Left hindlimb (tissue), 1 donor: Measurements from ENCODE around the gene ATG2B.
"Not testable (repeated sequence)": the region's sequence is repeated elsewhere in the genome, so short reads cannot be mapped to it uniquely, and the experiment has no call there.

Experiments used
- DNase-seq: peaks from one replicate; pipeline ENCODE4 v3.0.0-alpha.2; 2018

Gene ATG2B

DNA sequence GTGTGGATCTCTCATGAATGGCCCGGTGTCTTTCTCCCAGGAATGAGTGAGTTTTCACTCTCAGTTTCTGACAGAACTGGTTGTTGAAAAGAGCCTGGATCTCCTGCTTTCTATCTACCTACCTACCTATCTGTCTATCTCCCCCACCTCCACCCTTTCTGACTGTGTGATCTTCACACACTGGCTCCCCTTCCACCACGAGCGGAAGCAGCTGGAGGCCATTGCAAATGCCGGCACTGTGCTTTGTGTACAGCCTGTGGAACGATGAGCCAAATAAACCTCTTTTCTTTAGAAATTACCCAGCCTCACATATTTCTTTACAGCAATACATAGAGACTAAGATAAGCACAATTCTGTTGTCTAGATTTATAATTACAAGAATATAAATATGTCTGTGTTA lies 7.4 kb upstream of the ATG2B start:
- DNase-seq, result no peak

DNA sequence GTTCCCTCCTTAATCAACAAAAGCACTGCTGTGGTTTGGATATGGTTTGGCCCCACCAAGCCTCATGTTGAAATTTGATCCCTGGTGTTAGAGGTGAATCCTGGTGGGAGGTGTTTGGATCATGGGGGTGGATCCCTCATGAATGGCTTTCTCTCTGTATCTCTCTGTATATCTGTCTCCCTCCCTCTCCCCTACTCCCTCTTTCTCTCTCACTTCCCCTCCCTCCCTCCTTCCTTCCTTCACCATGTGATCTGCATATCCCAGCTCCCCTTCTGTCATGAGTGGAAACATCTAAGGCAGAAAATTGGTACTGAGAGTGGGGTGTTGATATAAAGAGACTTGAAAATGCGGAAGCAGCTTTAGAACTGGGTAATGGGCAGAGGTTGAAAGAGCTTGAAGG lies 5.4 kb upstream of the ATG2B start:
- no peak for DNase-seq

DNA sequence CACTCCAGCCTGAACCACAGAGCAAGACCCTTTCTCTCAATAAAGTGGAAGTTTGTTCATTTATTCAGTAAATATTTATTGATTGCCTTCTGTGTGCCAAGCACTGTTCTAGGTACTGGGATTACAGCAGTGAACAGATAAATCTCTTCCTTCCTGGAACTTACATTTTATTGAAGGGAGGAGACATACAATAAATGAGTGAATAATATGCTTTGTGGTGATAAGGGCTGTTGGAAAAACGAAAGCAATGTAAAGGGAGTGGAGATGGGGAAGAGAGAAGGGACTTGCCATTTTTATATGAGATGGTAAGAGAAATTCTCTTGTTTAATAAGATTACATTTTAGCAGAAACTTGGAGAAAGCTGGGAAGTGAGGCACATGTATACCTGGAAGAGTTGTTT lies 1.8 kb upstream of the ATG2B start:
- no peak for DNase-seq

DNA sequence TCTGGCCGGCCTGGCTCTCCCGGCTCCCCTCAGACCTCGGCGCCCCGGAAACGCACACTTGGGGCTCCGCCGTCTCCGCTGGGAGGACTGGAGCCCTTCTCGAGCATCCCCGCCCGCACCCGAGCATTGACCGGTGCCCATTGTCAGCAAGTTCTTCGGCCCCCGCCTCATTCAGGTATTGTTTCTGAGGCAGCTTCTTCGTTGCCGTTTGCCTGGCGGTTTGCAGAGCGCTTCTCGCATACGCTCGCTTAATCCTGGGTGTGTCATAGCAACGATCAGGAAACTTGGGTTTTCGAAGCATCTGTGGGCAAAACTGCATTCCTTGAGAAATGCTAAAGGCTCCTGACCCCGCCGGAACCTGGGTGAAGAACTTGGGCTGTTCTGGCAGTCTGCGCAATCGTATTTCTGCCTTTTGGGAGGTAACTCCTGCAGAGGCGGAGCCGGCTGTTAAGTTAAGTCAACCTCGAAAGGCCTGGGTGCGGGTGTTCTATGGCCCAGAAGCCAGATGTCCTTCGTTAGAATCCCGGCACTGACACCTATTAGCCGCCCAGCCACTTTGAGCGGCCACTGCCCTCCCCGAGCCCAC lies 703 bp upstream of the ATG2B start:
- peak; percentile 34 for DNase-seq

DNA sequence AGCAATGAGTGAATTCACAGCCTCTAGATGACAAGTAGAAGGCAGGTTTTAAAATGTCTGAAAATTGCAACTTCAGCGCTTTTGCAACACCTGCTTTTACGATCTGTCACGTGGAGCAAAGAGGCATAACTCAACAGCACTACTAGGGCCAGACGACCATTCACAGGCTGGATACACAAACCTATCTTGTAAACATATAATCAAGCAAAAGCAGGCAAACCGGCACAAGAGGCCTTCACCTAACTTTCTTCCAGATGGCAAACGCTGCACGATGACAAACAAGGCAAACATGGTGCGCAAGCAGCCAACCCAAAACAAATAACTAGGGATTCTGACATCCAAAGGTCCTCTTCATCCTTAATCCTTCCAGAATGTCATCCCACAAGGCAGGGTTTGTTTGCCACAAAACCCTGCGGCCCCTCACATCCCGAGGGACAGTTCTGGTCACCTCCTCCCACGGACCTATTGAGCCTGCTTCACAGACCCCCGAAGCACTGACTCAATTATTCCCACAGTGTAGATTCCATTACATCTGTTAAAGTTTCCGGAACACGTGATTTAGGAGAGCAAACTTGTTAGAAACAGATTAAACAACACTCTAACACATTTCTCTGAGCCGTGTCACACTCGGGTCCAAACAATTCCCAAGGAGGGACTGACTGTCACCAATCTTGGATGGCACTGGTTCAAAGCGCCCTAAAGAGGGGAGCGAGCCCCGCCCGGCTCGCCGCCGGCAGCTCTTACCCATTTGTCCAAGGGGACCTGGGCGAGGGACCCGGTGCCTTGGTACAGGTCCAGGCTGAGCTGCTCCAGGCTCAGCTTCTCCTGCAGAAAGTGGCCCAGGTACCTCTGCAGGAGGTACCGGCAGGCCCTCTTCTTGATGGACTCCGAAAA lies 823 bp downstream of the ATG2B start:
- DNase-seq, result peak; percentile 56

DNA sequence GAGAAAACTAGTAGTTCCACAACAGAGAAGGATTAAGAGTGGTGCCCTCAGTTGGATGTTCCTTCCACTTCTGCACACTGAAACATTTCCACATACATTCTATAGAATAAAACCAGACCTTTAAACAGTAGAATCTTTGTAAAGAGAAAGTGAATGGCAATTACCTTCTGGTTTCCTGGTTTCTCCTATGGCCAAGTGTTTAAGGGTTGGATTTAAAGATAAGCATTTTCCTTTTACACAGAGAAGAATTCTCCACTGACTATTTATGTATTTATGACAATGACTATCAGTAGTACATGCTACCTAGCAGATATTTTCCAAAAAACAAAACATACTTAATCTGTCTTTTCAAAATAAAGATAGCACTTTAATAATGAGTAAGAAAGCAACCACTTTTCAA lies 3.2 kb downstream of the ATG2B start:
- no peak for DNase-seq

DNA sequence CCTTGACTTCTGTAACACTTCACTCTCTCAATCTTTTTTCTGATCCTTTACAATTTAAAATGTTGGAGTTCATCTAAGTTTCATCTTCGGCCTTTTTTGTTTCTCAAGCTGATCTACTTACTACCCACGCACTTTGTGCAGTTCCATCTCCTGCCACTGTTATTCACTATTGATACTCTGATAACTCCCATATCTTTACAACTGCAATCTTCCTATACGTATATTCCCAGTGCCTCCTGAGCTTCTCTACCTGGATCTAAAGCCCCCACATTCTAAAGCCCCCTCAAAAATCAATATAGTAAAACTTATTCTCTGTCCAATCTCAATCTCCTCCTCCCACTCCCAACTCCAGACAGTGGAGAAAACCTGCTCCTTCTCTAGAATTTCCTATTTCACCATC lies 5.9 kb downstream of the ATG2B start:
- DNase-seq, result no peak

DNA sequence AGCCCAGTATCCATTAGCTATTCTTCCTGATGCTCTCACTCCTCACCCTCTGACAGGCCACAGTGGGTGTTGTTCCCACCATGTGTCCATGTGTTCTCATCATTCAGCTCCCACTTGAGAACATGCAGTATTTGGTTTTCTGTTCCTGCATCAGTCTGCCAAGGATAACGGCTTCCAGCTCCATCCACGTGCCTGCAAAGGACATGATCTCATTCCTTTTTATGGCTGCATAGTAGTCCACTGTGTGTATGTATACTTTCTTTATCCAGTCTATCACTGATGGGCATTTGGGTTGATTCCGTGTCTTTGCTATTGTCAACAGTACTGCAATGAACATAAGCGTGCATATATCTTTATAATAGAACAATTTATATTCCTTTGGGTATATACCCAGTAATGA lies 8.9 kb downstream of the ATG2B start:
- DNase-seq, result no peak

DNA sequence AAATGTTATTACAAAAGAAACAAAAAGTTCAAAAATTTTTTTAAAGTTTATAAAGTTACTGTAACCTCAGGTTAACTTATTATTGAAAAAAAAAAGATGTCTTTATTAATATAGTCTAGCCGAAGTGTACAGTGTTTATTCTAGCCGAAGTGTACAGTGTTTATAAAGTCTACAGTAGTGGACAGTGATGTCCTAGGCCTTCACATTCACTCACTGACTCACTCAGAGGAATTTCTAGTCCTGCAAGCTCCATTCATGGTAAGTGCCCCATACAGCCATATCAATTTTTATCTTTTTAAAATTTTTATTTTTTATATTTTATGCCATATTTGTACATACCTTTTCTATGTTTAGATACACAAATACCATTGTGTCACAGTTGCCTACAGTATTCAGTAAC lies 10.4 kb downstream of the ATG2B start:
- DNase-seq, result no peak

DNA sequence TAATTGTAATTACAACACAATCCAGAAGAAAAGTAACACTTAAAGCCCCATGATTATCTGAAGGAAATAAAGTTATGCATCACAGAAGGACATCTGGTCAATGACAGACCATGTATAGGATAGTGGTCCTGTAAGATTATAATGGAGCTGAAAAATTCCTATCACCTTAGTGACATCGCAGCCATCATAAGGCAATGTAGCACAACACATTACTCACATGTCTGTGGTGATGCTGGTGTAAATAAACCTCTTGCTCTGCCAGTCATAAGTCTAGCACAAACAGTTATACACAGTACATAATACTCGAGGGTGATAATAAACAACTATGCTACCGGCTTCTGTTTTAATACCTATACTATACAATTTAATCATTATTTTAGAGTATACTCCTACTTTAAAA lies 11.2 kb downstream of the ATG2B start:
- DNase-seq, result no peak

DNA sequence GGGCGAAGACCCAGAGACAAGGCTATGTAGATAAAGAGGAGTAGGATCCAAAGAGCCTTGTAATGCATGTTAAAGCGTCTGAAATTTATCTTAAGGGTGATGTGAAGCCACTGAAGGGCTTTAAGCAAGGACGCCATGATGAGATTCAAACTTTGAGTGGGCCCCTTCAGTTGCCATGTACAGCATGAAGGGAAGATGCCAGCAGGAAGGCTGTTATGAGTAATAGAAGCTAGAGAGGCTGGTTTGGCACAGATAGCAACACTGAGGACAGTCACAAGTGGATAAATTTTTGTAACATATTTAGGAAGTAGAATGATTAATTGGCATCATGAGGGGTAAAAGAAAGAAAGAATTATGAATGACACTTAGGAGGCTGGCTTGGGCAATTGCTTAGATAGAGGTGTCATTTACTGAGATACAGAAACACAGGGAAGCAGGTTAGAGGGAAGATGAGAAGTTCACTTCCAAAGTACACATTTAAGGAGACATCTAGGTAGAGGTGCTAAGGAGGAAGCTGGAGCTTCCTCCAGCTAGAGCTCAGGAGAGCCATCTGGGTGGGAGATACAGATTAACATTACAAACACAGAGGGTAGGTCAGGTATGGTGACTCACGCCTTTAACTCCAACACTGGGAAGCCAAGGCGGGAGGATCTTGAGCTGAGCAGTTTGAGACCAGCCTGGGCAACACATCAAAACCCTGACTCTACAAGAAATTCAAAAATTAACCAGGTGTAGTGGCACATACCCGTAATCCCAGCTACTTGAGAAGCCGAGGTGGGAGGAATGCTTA lies 13.7 kb downstream of the ATG2B start:
- no peak for DNase-seq

DNA sequence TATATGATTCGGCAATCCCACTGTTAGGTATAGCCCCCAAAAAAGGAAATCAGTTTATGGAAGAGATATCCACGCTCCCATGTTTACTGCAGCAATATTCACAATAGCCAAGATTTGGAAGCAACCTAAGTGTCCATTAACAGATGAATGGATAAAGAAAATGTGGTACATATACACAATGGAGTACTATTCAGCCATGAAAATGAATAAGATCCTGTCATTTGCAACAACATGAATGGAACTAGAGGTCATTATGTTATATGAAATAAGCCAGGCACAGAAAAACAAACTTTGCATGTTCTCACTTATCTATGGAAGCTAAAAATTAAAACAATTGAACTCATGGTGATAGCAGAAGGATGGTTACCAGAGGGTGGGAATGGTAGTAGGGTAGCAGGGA lies 15.2 kb downstream of the ATG2B start:
- DNase-seq, result not testable (repeated sequence)

DNA sequence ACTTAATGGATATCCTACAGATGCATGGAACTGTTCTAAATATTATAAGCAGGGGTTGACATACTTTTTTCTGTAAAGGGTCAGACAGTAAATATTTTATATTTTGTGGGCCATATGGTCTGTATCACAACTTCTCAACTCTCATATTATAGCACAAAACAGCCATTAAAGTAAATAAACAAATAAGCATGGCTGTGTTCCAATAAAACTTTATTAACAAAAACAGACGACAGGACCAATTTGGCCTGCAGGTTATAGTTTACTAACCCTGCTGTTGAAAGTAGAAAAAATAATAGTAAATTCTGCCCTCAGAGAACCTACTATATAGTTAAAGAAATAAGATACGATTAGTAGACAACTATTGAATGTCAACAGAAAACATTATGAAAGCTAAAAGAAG lies 17.5 kb downstream of the ATG2B start:
- no peak for DNase-seq

DNA sequence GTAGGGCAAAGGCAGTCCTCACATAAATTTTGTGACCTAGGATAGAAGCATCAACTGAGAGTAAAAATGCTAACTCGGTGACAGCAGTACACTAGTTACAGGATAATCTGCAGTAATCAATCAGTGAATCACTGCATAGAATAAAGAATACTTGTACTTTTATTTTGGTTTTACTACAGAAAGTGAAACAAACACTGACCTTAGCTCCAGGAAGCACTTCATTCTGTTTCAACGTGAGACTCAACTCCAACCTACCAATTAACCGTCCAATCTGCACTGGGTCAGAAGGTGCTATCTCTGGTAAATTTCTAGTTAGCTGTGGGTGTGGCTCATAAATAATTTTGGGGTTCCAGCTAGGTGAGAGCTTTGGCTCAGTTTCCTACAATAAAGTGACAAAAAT lies 21.8 kb downstream of the ATG2B start:
- no peak for DNase-seq

DNA sequence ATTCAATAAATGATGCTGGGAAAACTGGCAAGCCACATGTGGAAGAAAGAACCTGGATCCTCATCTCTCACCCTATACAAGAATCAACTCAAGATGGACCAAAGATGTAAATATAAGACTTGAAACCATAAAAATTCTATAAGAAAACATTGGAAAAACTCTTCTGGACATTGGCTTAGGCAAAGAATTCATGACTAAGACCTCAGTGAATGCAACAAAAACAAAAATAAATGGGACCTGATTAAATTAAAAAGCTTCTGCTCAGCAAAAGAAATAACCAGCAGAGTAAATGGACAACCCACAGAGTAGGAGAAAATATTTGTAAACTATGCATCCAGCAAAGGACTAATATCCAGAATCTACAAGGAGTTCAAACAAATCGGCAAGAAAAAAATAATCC lies 24.6 kb downstream of the ATG2B start:
- DNase-seq, result no peak

DNA sequence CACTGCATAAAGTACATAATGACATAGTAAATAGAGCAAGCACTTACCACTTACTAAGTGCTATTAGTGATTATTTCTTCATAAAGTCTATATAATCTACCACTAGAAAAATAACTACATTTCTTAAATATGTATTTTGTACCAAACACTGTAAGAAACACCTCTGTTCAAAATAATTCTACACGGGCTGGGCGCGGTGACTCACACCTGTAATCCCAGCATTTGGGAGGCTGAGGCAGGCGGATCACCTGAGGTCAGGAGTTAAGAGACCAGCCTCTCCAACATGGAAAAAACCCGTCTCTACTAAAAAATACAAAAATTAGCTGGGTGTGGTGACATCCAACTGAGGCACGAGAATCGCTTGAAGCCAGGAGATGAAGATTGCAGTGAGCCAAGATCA lies 38.9 kb downstream of the ATG2B start:
- DNase-seq, result no peak

DNA sequence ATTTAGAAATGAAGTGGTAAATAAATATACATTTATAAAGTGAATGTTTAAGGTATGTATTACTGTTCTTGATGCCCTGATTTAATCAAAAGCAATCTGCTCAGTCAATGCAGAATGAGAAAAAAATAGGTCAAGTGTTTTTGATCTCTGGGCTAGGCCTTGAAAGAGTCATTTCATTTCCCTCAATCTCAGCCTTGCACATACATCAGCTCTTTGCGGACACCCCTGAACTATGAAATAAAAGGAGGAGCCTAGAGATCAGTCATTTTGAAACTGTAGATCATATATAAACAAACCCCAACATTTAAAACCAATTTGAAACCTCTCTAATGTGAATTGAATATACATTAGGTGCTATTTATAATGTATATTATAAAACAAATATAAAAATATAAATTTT lies 42.5 kb downstream of the ATG2B start:
- DNase-seq, result no peak

DNA sequence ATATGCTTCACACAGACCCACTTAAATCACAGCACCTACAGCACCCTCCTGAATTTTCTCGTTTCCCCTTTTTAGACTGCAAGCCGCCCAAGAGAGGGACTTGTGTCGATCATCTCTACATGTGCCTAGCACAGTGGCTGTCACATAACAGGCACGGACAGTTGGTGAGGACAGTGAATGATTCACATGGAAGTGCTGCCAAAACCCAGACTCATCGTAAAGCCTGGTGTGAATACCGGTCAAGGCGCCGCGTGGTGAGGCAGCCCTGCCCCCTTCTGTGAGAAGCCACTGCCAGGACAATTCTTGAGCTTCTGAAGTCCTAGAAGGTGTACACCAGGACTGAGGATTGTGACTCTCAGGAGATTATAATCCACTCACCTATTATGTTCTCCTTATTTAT lies 44.3 kb downstream of the ATG2B start:
- no peak for DNase-seq

DNA sequence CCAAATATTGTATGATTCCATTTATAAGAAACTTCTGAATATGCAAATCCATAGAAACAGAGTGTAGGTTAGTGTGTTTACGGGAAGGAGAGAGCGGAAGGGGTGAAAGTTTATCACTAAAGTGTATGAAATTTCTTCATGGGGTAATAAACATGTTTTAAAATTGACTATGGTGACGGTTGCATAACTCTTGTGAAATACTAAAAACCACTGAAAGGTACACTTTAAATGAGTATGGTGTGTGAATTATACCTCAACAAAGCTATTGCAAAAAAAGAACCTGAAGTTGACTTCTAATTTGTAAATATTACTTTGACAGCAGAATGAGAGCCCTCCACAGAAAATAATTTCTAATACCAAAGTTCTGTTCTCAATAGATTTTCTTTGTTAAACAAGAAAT lies 47.1 kb downstream of the ATG2B start:
- DNase-seq, result no peak

DNA sequence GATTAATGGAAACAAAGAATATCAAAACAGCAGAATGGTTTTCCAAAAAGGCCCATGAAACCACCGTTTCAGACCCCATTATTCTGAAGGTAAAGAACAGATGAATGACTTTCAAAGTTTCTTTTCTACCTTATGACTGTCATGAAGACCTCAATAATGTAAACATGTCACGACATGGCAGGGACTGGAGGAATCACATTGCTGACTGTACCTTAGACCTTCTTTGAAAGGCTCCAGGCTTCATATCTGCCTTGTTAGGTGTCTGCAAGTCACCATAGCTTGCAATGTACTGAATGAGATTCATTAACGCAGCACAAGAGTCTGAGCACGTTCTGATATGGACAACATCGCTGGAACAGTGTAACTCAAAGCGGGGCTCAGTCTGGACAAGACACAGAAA lies 52.2 kb downstream of the ATG2B start:
- DNase-seq, result no peak

DNA sequence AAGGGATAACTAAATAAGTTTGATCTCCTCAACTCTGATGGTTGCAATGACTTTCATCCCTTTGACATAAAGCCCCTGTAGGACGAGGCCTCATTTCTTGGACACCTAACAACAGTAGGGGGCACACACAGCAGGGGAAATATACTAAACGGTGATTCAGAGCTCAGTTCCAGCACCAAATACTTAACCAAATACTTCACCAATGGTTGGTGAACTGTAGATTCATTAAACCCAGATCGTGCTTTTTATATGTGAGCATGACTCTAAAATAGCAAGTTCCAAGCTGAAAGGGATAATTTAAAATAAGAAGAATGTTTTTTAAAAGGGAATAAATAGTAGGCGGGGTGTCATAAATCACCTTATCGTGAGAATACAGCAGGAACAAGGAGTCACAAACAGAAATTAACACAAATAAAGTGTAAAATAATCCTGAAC lies 53.2 kb downstream of the ATG2B start:
- DNase-seq, result no peak

DNA sequence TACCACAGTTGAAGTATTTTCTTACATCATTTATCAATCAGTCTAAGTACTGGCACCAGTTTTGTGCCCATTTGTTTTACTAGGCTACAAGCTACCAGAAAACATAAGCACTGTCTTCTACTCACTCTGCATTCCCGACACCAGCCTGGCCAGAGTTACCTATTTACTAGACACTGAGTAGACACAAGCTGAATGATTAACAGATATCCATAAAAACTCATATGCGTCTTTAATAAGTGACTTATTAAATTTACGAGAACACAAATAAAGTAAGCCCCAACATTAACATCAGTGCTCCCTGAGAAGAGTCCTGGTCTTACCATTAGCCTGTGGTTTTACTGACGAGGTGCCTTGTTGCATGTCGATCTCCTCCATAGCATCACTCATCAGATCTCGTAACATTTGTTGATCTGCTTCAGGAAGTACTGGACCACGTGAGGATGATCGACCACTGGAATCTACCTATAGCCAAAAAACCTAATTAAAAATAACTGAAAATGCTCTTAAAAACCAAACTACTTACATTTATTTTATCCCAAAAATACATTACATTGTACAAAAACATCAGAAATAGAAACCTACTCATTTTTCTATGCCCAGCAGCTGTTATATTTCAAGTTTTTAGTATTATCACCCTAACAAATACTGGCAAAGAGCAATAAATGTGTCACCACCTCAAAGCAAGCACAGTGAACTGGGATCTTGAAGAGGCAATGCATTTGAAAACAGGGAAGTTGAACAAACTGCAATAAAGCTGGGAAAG lies 53.8 kb downstream of the ATG2B start:
- DNase-seq, result no peak

DNA sequence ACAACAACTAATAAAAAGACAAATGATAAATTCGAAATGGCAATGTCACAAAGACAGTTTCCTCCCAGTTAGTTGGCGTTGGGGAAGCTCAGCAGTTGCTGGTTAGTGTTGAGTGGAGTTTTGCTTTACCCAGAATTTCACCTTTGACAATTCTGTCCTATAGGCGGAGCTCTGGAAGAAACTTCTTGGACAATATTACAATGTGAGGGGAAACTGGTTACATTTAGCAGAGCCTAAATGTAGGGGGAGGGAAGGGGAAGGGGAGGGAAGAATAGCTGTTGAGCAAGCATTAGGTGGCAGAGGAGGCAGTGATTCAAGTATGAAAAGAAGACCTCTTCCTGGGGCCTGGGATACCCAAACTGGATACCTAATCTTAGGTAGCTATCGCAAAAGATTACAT lies 55.7 kb downstream of the ATG2B start:
- DNase-seq, result no peak
